GM11168 (cell line): Measurements from ENCODE around the gene EME1.
"Not testable (repeated sequence)": the region's sequence is repeated elsewhere in the genome, so short reads cannot be mapped to it uniquely, and the experiment has no call there.

ENCODE experiments used
- in situ Hi-C: fragments of 300-500 bp; cut with MboI; formaldehyde crosslinking; loops from one replicate; pipeline ENCODE4 v1.12.0; 2022; ENCODE audit warnings: low sequenced_read_pairs; ENCODE audit not compliant: unreplicated experiment

Gene EME1

DNA sequence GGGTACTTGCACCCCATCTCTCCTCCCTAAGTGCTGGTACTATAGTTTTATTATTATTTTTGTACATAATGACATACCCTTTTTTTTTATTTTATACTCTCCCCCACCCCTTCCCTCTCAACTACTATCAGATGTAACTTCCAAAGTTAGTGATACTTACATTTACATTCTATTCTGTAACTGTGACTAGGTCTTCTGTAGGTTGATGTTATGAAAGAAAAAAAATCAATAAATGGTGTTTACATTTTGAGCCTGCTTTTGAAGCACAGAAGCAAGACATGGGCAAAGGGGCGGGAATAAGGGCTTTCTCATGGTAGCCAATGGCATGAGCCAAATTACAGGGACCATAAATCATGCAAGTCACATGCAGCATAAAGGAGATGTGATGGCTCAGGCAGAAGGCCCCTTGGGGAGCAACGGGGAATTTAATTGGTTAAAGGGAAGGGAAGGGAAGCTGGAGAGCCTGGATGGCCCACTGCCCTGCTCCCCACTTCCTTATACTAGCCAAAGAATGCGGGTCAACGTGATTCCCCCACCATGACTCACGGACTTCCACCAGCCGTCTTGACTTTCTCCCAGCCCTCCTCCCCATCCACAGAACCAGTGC lies 50.6 kb downstream of the EME1 start:
- in situ Hi-C loops = no loop called here

DNA sequence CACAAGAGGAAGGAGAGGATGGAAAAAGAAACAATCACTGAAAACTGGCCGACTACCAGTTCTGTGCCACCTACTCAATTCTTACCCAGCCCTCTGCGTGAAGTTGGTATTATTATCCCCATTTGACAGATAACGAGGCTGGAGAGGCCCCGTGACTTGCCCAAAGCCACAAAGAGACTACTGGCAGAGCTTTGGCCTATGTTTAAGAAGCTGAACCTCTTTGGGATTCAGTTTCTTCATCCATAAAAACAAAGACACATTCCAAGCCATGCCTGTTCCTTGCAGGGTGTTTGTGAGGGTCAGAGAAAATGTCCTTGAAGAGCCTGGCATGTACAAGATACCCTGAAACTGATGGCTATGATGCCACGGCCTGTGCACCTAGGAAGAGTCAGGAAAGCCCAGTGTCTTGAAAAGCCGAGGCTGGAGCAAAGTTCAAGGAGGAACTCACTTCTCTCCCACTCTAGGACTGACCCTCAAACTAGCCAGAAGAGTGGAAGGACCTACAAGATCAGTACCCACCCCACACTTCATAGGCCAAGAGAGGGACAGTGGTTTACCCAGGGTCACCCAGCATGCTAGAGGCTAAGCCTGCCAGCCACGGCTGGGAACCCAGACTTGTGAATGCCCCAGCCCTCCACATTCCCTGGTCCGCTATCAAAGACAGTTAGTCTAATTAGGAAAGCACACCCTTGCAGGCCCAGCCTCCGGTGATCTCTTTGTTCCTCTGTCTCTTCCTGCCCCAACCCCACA lies 51.4 kb downstream of the EME1 start:
- in situ Hi-C loops = no loop called here

DNA sequence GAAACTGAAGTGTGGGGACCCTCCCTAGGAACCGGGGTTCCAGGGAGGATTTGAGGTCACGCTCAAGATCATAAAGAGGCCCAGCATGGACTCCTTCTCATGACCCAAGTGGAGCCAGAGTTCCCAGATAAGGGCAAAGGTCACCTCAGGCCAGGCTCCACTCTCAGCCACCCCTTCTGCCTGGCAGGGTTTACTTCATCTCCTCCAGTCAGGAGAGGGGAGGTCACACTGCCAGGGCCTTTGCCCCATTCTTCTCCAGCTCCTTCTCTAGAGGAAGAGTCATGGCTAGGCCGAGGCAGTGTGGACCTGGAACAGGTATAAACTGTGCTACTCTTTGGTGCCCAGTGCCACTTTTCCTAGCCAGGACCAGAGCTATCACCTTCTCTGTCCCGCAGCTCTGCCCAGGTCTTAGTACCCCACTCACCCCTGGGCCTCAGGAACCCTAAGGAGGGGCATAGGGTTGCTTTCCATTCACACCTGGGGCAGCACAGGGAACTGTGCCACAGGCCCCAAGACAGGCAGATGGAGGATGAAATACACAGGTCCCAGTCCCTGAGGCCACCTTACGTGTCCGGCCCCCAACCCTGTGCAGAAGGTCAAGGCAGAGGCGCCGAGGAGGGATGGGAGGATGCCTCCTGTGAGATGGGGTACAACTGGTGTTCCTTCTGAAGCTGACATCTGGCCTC lies 52.1 kb downstream of the EME1 start:
- in situ Hi-C loops = no loop called here

GRCh38 chr17:50425682-50426471 lies 52.8 kb downstream of the EME1 start, which contains the start of gene ACSF2:
Gene ACSF2, plus strand, starts transcription at chr17:50426218. Its CDS starts 44 bp downstream, at chr17:50426262.
- in situ Hi-C loops = no loop called here

- in situ Hi-C loops = no loop called here
These were observed 53.4 kb downstream of the EME1 start for GRCh38 chr17:50426472-50426782.

DNA sequence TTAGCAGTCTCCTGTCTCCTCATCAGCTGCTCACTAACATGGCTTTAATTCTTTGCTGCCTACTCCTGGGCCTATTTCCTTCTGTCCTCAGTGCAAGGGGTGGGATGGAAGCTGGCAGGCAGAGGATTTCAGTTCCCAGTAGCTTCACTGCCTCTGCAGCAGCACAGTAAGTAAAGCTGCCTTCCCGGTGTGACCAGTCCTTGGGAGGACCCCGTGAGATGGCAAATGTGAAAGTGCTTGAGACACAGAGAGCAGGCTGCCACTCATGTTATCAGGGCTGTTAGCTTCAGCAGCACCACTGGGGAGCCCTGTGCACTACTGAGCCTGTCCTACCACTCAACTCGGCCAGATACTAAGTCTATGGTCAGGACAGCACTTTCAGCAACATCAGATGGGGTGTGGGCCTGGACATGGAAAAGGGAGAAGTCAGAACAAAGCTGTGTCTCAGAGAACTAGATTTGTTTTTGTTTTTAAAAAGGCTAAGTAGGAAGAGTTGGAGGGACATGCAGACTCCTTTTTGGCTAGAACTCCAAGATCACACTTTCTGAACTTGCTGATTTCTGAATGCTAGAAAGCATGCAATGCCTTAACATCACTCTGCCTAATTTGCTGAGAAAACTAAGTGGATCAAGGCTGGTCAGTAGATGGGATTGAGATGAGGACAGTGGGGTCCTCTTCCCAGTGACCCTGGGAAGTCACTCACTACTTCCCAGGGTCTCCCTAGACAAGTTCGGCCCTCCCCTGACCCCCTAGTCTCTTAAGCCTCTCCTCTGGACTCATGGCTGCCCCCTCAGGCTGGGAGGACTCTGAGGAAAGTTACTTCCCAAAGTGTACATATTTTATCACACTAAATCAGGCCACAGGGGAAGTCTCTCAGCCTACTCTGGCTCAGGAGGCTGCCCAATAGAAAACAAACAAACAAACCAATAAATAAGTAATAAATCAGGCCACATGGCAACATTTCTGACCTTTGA lies 54.1 kb downstream of the EME1 start:
- in situ Hi-C loops = no loop called here

DNA sequence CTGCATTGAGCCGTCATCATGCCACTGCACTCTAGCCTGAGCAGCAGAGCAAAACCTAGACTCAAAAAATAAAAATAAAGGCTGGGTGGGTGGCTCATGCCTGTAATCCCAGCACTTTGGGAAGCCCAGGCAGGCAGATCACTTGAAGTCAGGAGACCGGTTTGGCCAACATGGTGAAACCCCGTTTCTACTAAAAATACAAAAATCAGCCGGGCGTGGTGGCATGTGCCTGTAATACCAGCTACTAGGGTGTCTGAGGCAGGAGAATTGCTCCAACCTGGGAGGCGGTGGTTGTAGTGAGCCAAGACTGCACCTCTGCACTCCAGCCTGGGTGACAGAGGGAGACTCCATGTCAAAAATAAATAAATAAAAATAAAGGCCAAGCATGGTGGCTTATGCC lies 55.1 kb downstream of the EME1 start:
- in situ Hi-C loops = not testable (repeated sequence)

- in situ Hi-C loops = no loop called here
These were observed 55.9 kb downstream of the EME1 start for GRCh38 chr17:50428831-50429424.

DNA sequence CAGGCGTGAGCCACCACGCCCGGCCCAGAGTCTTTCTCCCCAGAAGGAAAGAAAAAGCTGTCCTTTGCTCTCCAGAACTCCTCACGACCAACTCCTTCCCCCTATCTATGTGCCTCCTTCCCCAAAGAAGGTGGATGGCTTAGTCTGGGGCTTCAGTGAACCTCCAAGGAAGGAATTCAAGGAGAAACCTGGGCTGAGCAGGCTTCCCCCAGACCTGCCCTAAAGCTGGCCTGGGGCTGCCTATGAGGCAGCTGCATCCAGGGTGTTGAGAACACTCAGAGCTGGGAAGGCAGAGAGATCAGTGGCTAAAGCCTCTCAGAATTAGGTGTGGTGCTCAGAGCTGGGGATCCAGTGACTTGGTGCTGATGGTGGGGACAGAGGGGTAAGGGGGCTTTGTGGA lies 56.8 kb downstream of the EME1 start:
- in situ Hi-C loops = no loop called here
